Measurements from ENCODE around the gene FBXL17. TPM values are rescaled to one million over a fixed set of nuclear protein-coding genes. Genes with fewer than 3 reads are reported as not detected.

FBXL17 gene
- total RNA-seq, 3 donors from 2014 or later, result 22.6 to 31.3 (median 28.8) TPM

DNA sequence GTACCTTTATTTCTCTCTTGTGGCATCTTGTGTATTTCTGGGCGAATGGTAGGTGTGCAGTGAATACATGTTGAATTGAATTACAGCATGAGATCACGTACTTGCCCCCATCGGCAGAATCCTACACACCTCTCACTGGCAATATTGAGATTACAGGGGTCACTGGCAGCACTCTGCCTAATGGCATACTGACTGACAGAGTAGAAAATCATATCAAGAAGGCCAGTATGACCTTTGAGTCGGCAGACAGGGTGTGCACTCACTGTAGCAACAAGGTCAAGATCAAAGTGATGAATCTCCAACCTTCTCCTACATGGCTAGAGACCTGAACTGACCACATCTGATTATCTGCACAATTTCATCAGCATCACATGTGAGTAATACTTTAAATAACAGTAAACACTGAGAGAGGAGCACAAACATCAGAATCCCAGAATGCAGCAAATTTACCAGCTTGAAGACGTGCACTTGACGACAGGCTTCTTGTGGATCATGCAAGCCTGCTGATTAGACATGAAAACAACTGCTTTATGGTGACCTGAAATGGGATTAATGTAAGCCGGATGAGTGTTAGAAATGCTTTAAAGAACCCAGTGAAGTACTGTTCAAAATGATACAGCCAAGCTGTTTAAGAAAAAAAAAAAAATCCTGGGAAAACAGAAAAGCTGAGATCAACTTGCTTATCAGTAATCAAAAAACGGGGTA lies 444.1 kb downstream of the FBXL17 start:
- H3K9me3 ChIP-seq, result no peaks in the 10 kb centered on the region
- no peak overlapping the region for H3K4me3 ChIP-seq
- H3K36me3 ChIP-seq, result no peaks in the 10 kb centered on the region
- no peak for DNase-seq (ENCODE audit: low spot score in 2 of 2)
- H3K4me1 ChIP-seq, result no peaks in the 10 kb centered on the region
- intact Hi-C loops (cut with DNase I; ENCODE audit: low total_unique reads), result no loop called here
- no peaks in the 10 kb centered on the region for H3K27me3 ChIP-seq
- TF ChIP-seq CTCF (IDR thresholded peaks at IDR 0.05) (no peak), POLR2A (IDR thresholded peaks at IDR 0.05) (no peak), POLR2AphosphoS5 (IDR thresholded peaks at IDR 0.05) (no peak)
- no peak overlapping the region for H3K27ac ChIP-seq

- H3K27ac ChIP-seq, result no peak overlapping the region
- H3K36me3 ChIP-seq, result no peaks in the 10 kb centered on the region
- H3K4me3 ChIP-seq, result no peak overlapping the region
- DNase-seq (ENCODE audit: low spot score in 2 of 2), result no peak
- TF ChIP-seq POLR2AphosphoS5 (IDR thresholded peaks at IDR 0.05) (no peak), POLR2A (IDR thresholded peaks at IDR 0.05) (no peak), CTCF (IDR thresholded peaks at IDR 0.05) (no peak)
- no peaks in the 10 kb centered on the region for H3K27me3 ChIP-seq
- intact Hi-C loops (cut with DNase I; ENCODE audit: low total_unique reads), result no loop called here
- no peaks in the 10 kb centered on the region for H3K9me3 ChIP-seq
- no peaks in the 10 kb centered on the region for H3K4me1 ChIP-seq
These were observed 444.7 kb downstream of the FBXL17 start for GRCh38 chr5:107937204-107937603.

- Histone ChIP-seq H3K27ac (no peak overlapping the region), H3K36me3 (no peaks in the 10 kb centered on the region), H3K4me1 (no peaks in the 10 kb centered on the region), H3K27me3 (no peaks in the 10 kb centered on the region), H3K4me3 (no peak overlapping the region), H3K9me3 (no peaks in the 10 kb centered on the region)
- no peak for TF ChIP-seq CTCF (IDR thresholded peaks at IDR 0.05)
- no peak for TF ChIP-seq POLR2A (IDR thresholded peaks at IDR 0.05)
- TF ChIP-seq POLR2AphosphoS5 (IDR thresholded peaks at IDR 0.05), result no peak
- intact Hi-C loops (cut with DNase I; ENCODE audit: low total_unique reads), result no loop called here
- no peak for DNase-seq (ENCODE audit: low spot score in 2 of 2)
These were observed 445.4 kb downstream of the FBXL17 start for GRCh38 chr5:107936515-107936914.

DNA sequence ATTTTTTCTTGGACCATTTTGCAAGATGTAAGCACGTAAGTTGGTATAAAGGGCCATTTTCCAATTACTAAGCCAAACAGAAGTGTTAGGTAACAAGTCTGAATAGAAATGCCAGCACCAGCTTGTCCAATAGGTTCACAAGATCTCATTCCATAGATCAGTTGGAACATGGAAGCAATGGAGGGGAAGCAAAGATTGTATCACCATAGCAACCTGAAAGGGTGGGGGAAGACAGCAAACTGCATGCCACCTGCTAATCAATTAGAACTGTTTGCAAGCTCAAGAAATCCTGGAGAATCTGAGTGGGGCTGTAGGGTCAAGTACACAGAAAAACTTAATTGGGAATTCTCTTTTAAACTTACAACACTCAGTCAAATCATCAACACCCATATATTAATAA lies 446.3 kb downstream of the FBXL17 start:
- Histone ChIP-seq H3K4me1 (no peaks in the 10 kb centered on the region), H3K36me3 (no peaks in the 10 kb centered on the region), H3K27me3 (no peaks in the 10 kb centered on the region), H3K27ac (no peak overlapping the region), H3K4me3 (no peak overlapping the region), H3K9me3 (no peaks in the 10 kb centered on the region)
- TF ChIP-seq POLR2A (IDR thresholded peaks at IDR 0.05) (no peak), POLR2AphosphoS5 (IDR thresholded peaks at IDR 0.05) (no peak), CTCF (IDR thresholded peaks at IDR 0.05) (no peak)
- intact Hi-C loops (cut with DNase I; ENCODE audit: low total_unique reads), result no loop called here
- no peak for DNase-seq (ENCODE audit: low spot score in 2 of 2)

DNA sequence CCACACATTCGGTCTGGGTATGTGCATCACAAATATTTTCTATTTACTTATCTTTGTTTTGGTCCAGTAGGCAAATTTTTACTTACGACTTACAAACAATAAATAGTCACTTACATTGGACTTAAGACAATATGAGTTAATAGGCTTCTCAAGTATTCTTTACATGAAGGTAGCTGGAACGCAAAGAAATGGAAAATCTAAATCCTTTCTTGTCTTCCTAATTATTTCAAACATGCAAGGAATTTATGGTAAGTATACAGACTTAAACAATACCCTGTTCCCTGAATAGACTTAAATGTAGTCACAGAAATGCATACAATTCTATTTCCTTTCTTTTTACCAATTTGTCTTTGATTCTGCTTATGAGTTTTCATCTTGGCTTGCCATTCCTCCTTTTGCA lies 448.6 kb downstream of the FBXL17 start:
- Histone ChIP-seq H3K4me3 (no peak overlapping the region), H3K9me3 (no peaks in the 10 kb centered on the region), H3K36me3 (no peaks in the 10 kb centered on the region), H3K4me1 (no peaks in the 10 kb centered on the region), H3K27me3 (no peaks in the 10 kb centered on the region), H3K27ac (no peak overlapping the region)
- TF ChIP-seq POLR2A (IDR thresholded peaks at IDR 0.05), result no peak
- no peak for TF ChIP-seq CTCF (IDR thresholded peaks at IDR 0.05)
- TF ChIP-seq POLR2AphosphoS5 (IDR thresholded peaks at IDR 0.05), result no peak
- DNase-seq (ENCODE audit: low spot score in 2 of 2), result no peak
- intact Hi-C loops (cut with DNase I; ENCODE audit: low total_unique reads), result no loop called here

Measured in breast epithelium (tissue), 4 donors.